Bone marrow (tissue), 2 donors: ENCODE results near the gene DNAL1.
"Not testable (repeated sequence)": the region's sequence is repeated elsewhere in the genome, so short reads cannot be mapped to it uniquely, and the experiment has no call there.

Experiments used
- DNase-seq, 2 donors: peaks; one replicate each; lab custom pipeline; 2025; lab: John Stamatoyannopoulos, UW

The DNAL1 gene

GRCh38 chr14:73640796-73641365 is 3.9 kb upstream of the DNAL1 start:
- DNase-seq: no peak

- no peak for DNase-seq
These were observed 443 bp downstream of the DNAL1 start for GRCh38 chr14:73645248-73645610.

GRCh38 chr14:73651005-73651404 is 6.2 kb downstream of the DNAL1 start:
- no peak for DNase-seq

GRCh38 chr14:73655851-73656250 is 11.1 kb downstream of the DNAL1 start:
- DNase-seq: no peak

- DNase-seq: not testable (repeated sequence)
These were observed 14.4 kb downstream of the DNAL1 start for GRCh38 chr14:73659202-73659601.

GRCh38 chr14:73660511-73660910 is 15.7 kb downstream of the DNAL1 start:
- no peak for DNase-seq

- no peak for DNase-seq
These were observed 17.1 kb downstream of the DNAL1 start for GRCh38 chr14:73661872-73662271.

- no peak for DNase-seq
These were observed 17.7 kb downstream of the DNAL1 start for GRCh38 chr14:73662487-73662943.

GRCh38 chr14:73663548-73664212 is 18.9 kb downstream of the DNAL1 start:
- DNase-seq: no peak

- DNase-seq: no peak
These were observed 20.3 kb downstream of the DNAL1 start for GRCh38 chr14:73665130-73665529.

- no peak for DNase-seq
These were observed 21.8 kb downstream of the DNAL1 start for GRCh38 chr14:73666583-73666982.

- DNase-seq: no peak
These were observed 23.1 kb downstream of the DNAL1 start for GRCh38 chr14:73667854-73668253.

GRCh38 chr14:73674986-73675385 is 30.2 kb downstream of the DNAL1 start:
- DNase-seq: no peak

GRCh38 chr14:73678698-73679097 is 33.9 kb downstream of the DNAL1 start:
- no peak for DNase-seq

- no peak for DNase-seq
These were observed 36.0 kb downstream of the DNAL1 start for GRCh38 chr14:73680821-73681220.

- no peak for DNase-seq
These were observed 39.8 kb downstream of the DNAL1 start for GRCh38 chr14:73684627-73685026.

- no peak for DNase-seq
These were observed 40.5 kb downstream of the DNAL1 start for GRCh38 chr14:73685328-73685727.

- no peak for DNase-seq
These were observed 42.1 kb downstream of the DNAL1 start for GRCh38 chr14:73686901-73687300.

- no peak for DNase-seq
These were observed 49.3 kb downstream of the DNAL1 start for GRCh38 chr14:73694083-73694482.

GRCh38 chr14:73695082-73695481 is 50.3 kb downstream of the DNAL1 start:
- no peak for DNase-seq

- DNase-seq: no peak
These were observed 51.2 kb downstream of the DNAL1 start for GRCh38 chr14:73695997-73696396.

GRCh38 chr14:73696466-73697400 is 51.9 kb downstream of the DNAL1 start:
- DNase-seq: no peak

GRCh38 chr14:73700325-73700724 is 55.5 kb downstream of the DNAL1 start:
- DNase-seq: no peak
